HEK293 (cell line): ENCODE measurements around the gene ATP7B.

ENCODE experiments used
- CTCF ChIA-PET: fragments of 350-600 bp; formaldehyde crosslinking; extraction: SDS; loops from one replicate; lab custom pipeline; 2021; ENCODE audit warnings: antibody characterized with exemption; lab: Yijun Ruan, JAX
- POLR2A ChIA-PET: fragments of 300-600 bp; formaldehyde crosslinking; extraction: SDS; loops from one replicate; lab custom pipeline; 2020; ENCODE audit warnings: antibody characterized with exemption, inconsistent platforms; lab: Yijun Ruan, JAX
- H3K27ac ChIP-seq: fragments of 200-500 bp; sonication (Bioruptor generic); 2 replicates; pipeline ENCODE4 v1.5.1; 2014; ENCODE audit warnings: low read depth, low read length, control low read depth, inconsistent platforms; ENCODE audit errors: extremely low read depth
- H3K36me3 ChIP-seq, 2 experiments: fragments of 200-500 bp in 1 of 2; sonication (Bioruptor generic) in 1 of 2; 1 replicate in 1 of 2; 2 replicates in 1 of 2; pipeline ENCODE4 v1.5.1; 2014 to 2017; ENCODE audit warnings: inconsistent platforms in 2 of 2, low read length in 2 of 2; ENCODE audit not compliant: control insufficient read depth in 2 of 2, insufficient read depth in 1 of 2
- H3K4me1 ChIP-seq: fragments of 200-500 bp; sonication (Bioruptor generic); 2 replicates; pipeline ENCODE4 v1.5.1; 2014; ENCODE audit warnings: mild to moderate bottlenecking, low read length, inconsistent platforms; ENCODE audit not compliant: control insufficient read depth, insufficient read depth
- H3K4me3 ChIP-seq: 2 replicates; pipeline ENCODE4 v1.5.1; 2011; ENCODE audit warnings: low read depth, mild to moderate bottlenecking, control low read depth, low read length, moderate library complexity
- H3K9me3 ChIP-seq: fragments of 200-500 bp; sonication (Bioruptor generic); 2 replicates; pipeline ENCODE4 v1.5.1; 2014; ENCODE audit warnings: low read depth, low read length, inconsistent platforms; ENCODE audit not compliant: control insufficient read depth, insufficient read depth
- REPIN1 ChIP-seq: fragments of 450-650 bp; formaldehyde crosslinking; IDR thresholded peaks from 2 replicates; pipeline ENCODE4 v1.5.1; 2017; ENCODE audit warnings: missing biosample characterization, missing genetic modification characterization, low read depth
- SCRT2 ChIP-seq: fragments of 450-650 bp; formaldehyde crosslinking; IDR thresholded peaks from 2 replicates; pipeline ENCODE4 v1.5.1; 2016; ENCODE audit warnings: missing biosample characterization, missing genetic modification characterization
- ZBTB21 ChIP-seq: fragments of 450-650 bp; formaldehyde crosslinking; IDR thresholded peaks from 2 replicates; pipeline ENCODE4 v1.5.1; 2017; ENCODE audit warnings: missing biosample characterization, missing genetic modification characterization
- ZBTB48 ChIP-seq: fragments of 450-650 bp; formaldehyde crosslinking; IDR thresholded peaks from 2 replicates; pipeline ENCODE4 v1.5.1; 2016; ENCODE audit warnings: missing biosample characterization, missing genetic modification characterization
- ZEB2 ChIP-seq: fragments of 450-650 bp; formaldehyde crosslinking; IDR thresholded peaks from 2 replicates; pipeline ENCODE4 v1.5.1; 2016; ENCODE audit warnings: missing biosample characterization, missing genetic modification characterization
- ZNF121 ChIP-seq: fragments of 450-650 bp; formaldehyde crosslinking; IDR thresholded peaks from 2 replicates; pipeline ENCODE4 v1.5.1; 2016; ENCODE audit warnings: missing biosample characterization, missing genetic modification characterization
- ZNF248 ChIP-seq: fragments of 450-650 bp; formaldehyde crosslinking; IDR thresholded peaks from 2 replicates; pipeline ENCODE4 v1.5.1; 2017; ENCODE audit warnings: missing biosample characterization, missing genetic modification characterization
- ZNF510 ChIP-seq: fragments of 450-650 bp; formaldehyde crosslinking; IDR thresholded peaks from 2 replicates; pipeline ENCODE4 v1.5.1; 2018; ENCODE audit warnings: mild to moderate bottlenecking, missing genetic modification characterization, missing biosample characterization; ENCODE audit not compliant: insufficient replicate concordance
- ZNF629 ChIP-seq: fragments of 450-650 bp; formaldehyde crosslinking; IDR thresholded peaks from 2 replicates; pipeline ENCODE4 v1.5.1; 2017; ENCODE audit warnings: missing biosample characterization, missing genetic modification characterization
- ZNF777 ChIP-seq: fragments of 450-650 bp; formaldehyde crosslinking; IDR thresholded peaks from 2 replicates; pipeline ENCODE4 v1.5.1; 2017; ENCODE audit warnings: missing biosample characterization, missing genetic modification characterization, borderline replicate concordance
- ZNF830 ChIP-seq: fragments of 450-650 bp; IDR thresholded peaks from 2 replicates; pipeline ENCODE4 v1.5.0; 2018; ENCODE audit warnings: missing biosample characterization, missing genetic modification characterization, low read depth, mild to moderate bottlenecking, moderate library complexity
- TF ChIP-seq, protein P1 (sequence below): fragments of 450-650 bp; formaldehyde crosslinking; IDR thresholded peaks from 2 replicates; pipeline ENCODE4 v1.5.1; 2016; ENCODE audit warnings: missing biosample characterization, missing genetic modification characterization
- TF ChIP-seq, protein P2 (sequence below): fragments of 450-650 bp; formaldehyde crosslinking; IDR thresholded peaks from 2 replicates; pipeline ENCODE4 v1.5.1; 2016; ENCODE audit warnings: missing biosample characterization, missing genetic modification characterization, low read depth
- TF ChIP-seq, protein P3 (sequence below): fragments of 450-650 bp; formaldehyde crosslinking; IDR thresholded peaks from 2 replicates; pipeline ENCODE4 v1.5.1; 2017; ENCODE audit warnings: missing biosample characterization, missing genetic modification characterization

Gene ATP7B

DNA sequence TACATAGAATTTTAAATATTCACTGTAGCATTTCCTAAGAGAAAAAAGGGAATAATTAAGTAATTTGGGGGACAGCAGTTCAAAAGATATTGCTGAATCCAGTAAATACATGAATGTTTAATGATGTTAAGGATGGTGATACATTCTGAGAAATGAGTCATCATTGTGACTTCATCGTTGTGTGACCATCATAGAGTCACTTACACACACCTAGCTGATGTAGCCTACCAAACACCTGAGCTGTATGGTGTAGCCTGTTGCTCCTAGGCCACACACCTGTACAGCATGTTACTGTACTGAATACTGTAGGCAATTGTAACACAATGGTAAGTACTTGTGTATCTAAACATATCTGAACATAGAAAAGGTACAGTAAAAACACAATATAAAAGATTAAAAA is 34.8 kb downstream of the ATP7B start:
- CTCF ChIA-PET: interaction anchor here (0.6 kb wide), 1 partner anchor 145 kb away, joined by 3 read pairs; no protein-coding TSS in a partner anchor

DNA sequence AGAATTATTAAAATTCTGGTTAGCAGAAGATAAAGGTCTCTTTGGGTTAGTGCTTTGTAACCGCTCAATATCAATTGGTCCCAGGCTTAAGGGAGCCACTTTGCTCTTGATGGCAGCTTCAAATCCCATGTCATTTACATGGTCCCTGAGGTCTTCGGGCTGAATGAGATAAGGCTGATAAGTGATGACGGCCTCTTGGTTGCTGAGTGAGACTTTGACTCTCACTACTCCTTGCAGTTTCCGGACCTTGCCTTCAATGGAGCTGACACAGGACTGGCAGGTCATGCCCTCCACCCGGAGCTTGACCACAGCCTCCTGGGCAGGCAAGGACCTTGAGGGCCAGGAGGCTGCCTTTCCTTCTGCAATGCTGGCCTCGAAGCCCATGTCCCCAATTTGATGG is 36.8 kb downstream of the ATP7B start:
- Histone ChIP-seq H3K4me1 (no peaks in the 10 kb centered on the region; the same call in 1 of the 2 replicates), H3K36me3 (peaks cover 0 to 6% of the 10 kb centered on the region in 2 experiments; a peak in 1 of 3 replicates), H3K4me3 (no peak overlapping the region), H3K9me3 (no peaks in the 10 kb centered on the region), H3K27ac (no peak overlapping the region)
- TF ChIP-seq REPIN1 (no peak), ZNF248 (tag by site-specific recombination) (no peak), ZNF777 (tag by site-specific recombination) (no peak), ZNF510 (tag by site-specific recombination) (no peak), ZEB2 (tag by site-specific recombination) (no peak), ZNF830 (tag by site-specific recombination) (no peak)
- TF ChIP-seq, protein P1, sequence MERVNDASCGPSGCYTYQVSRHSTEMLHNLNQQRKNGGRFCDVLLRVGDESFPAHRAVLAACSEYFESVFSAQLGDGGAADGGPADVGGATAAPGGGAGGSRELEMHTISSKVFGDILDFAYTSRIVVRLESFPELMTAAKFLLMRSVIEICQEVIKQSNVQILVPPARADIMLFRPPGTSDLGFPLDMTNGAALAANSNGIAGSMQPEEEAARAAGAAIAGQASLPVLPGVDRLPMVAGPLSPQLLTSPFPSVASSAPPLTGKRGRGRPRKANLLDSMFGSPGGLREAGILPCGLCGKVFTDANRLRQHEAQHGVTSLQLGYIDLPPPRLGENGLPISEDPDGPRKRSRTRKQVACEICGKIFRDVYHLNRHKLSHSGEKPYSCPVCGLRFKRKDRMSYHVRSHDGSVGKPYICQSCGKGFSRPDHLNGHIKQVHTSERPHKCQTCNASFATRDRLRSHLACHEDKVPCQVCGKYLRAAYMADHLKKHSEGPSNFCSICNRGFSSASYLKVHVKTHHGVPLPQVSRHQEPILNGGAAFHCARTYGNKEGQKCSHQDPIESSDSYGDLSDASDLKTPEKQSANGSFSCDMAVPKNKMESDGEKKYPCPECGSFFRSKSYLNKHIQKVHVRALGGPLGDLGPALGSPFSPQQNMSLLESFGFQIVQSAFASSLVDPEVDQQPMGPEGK (tag by site-specific recombination): no peak
- TF ChIP-seq, protein P2, sequence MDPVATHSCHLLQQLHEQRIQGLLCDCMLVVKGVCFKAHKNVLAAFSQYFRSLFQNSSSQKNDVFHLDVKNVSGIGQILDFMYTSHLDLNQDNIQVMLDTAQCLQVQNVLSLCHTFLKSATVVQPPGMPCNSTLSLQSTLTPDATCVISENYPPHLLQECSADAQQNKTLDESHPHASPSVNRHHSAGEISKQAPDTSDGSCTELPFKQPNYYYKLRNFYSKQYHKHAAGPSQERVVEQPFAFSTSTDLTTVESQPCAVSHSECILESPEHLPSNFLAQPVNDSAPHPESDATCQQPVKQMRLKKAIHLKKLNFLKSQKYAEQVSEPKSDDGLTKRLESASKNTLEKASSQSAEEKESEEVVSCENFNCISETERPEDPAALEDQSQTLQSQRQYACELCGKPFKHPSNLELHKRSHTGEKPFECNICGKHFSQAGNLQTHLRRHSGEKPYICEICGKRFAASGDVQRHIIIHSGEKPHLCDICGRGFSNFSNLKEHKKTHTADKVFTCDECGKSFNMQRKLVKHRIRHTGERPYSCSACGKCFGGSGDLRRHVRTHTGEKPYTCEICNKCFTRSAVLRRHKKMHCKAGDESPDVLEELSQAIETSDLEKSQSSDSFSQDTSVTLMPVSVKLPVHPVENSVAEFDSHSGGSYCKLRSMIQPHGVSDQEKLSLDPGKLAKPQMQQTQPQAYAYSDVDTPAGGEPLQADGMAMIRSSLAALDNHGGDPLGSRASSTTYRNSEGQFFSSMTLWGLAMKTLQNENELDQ (tag by site-specific recombination): no peak
- TF ChIP-seq, protein P3, sequence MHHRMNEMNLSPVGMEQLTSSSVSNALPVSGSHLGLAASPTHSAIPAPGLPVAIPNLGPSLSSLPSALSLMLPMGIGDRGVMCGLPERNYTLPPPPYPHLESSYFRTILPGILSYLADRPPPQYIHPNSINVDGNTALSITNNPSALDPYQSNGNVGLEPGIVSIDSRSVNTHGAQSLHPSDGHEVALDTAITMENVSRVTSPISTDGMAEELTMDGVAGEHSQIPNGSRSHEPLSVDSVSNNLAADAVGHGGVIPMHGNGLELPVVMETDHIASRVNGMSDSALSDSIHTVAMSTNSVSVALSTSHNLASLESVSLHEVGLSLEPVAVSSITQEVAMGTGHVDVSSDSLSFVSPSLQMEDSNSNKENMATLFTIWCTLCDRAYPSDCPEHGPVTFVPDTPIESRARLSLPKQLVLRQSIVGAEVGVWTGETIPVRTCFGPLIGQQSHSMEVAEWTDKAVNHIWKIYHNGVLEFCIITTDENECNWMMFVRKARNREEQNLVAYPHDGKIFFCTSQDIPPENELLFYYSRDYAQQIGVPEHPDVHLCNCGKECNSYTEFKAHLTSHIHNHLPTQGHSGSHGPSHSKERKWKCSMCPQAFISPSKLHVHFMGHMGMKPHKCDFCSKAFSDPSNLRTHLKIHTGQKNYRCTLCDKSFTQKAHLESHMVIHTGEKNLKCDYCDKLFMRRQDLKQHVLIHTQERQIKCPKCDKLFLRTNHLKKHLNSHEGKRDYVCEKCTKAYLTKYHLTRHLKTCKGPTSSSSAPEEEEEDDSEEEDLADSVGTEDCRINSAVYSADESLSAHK: no peak
- TF ChIP-seq, all 188 proteins: peak for 0
- POLR2A ChIA-PET: no interaction called here
- CTCF ChIA-PET: interaction anchor here (0.7 kb wide), 1 partner anchor 98 kb away, joined by 3 read pairs; no protein-coding TSS in a partner anchor

More for the DNA sequence above, 34.8 kb downstream of the ATP7B start:
- Histone ChIP-seq H3K9me3 (no peaks in the 10 kb centered on the region), H3K27ac (no peak overlapping the region), H3K36me3 (peaks cover 0 to 3% of the 10 kb centered on the region in 2 experiments; a peak in 1 of 3 replicates), H3K4me3 (no peak overlapping the region), H3K4me1 (peaks cover 6% of the 10 kb centered on the region; the same call in 1 of the 2 replicates)
- TF ChIP-seq ZNF629 (tag by site-specific recombination): 0 out of 2 replicates have a peak, but pooled peaks have one; percentile 24
- no peak for TF ChIP-seq ZBTB48 (tag by site-specific recombination)
- TF ChIP-seq SCRT2: peak; percentile 67
- TF ChIP-seq ZNF830 (tag by site-specific recombination): no peak
- no peak for TF ChIP-seq ZNF121
- TF ChIP-seq ZBTB21 (tag by site-specific recombination): peak; percentile 27; the same call in 1 of the 2 replicates
- POLR2A ChIA-PET: no interaction called here
